ENCODE data around the gene RAB11A.
A peak's percentile ranks its signal among the peaks of the same experiment; 100 is the strongest.
"Not testable (repeated sequence)": the region's sequence is repeated elsewhere in the genome, so short reads cannot be mapped to it uniquely, and the experiment has no call there.

Gene RAB11A

GRCh38 chr15:65845826-65846519 is 23.3 kb upstream of the RAB11A start:
- no peak for DNase-seq (ENCODE audit: low read depth)

- no peak for DNase-seq (ENCODE audit: low read depth)
Observed at GRCh38 chr15:65847989-65848388, 21.3 kb upstream of the RAB11A start.

DNA sequence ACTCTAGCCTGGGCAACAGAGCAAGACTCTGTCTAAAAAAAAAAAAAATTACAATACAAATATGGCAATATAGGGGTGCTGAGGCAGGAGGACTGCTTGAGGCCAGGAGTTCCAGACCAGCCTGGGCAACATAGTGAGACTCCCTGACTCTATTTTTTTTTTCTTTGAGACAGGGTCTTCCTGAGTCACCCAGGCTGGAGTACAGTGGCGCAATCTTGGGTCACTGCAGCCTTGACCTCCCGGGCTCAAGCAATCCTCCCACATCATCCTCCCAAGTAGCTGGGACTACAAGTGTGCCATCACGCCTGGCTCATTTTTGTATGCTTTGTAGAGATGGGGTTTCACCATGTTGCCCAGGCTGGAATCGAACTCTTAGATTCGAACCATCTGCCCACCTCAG is 17.3 kb upstream of the RAB11A start:
- no peak for DNase-seq (ENCODE audit: low read depth)

- DNase-seq (ENCODE audit: low read depth) = peak; percentile 76
Observed at GRCh38 chr15:65856821-65857455, 12.4 kb upstream of the RAB11A start.

DNA sequence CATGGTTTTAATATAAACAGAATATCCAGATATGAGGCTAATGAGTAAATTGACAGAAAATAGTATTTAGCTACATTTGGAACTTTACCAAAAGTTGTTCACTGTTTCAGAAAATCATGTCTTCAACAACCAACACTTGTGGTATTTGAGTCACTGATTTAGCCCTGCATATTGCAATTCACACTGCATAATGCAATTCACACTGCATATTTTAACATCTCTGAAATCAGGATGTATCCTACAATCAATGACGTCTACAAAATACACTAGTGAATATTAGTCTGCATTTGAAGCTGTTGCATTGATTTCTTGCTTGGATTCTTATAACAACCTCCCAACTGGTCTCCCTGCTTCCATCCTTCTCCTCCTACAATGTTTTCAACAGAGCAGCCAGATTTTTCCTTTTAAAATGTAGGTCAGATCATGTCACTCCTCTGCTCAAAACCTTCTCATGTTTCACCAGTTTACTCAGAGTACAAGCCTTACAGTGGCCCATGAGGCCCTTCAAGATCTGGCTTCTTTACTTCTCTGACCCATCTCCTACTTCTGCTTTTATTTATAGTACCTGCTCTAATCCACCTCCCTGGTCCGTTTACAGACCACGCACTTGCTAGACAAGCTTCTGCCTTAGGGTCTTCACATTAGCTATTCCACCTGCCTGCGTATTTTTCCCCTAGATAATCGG is 11.4 kb upstream of the RAB11A start:
- DNase-seq (ENCODE audit: low read depth) = no peak

GRCh38 chr15:65862682-65863081 is 6.6 kb upstream of the RAB11A start:
- peak; percentile 80 for DNase-seq (ENCODE audit: low read depth)

DNA sequence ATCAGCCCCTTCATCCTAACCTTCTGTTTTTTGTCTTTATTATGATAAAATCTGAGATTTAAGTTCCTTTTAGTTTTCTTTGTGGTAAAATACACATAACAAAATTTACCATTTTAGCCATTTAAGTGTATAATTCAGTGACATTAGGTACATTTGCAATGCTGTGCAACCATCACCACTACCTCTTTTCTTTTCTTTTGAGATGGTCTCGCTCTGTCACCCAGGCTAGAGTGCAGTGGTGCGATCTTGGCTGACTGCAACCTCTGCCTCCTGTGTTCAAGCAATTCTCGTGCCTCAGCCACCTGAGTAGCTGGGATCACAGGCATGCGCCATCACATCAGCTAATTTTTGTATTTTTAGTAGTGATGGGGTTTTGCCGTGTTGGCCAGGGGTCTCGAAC is 6.2 kb upstream of the RAB11A start:
- no peak for DNase-seq (ENCODE audit: low read depth)

DNA sequence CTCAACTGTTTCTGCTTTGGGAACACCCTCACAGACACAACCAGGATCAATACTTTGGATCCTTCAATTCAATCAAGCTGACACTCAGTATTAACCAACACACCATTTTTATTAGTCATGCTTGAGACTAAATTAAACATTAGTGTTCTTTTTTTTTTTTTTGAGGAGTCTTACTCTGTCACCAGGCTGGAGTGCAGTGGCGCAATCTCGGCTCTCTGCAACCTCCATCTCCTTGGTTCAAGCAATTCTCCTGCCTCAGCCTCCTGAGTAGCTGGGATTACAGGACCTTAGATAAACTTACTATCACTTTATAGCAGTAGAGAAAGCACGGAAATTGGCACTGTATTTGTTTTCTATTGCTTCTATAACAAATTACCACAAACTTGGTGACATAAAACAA is 2.0 kb upstream of the RAB11A start:
- peak; percentile 17 for DNase-seq (ENCODE audit: low read depth)

GRCh38 chr15:65867933-65868332 is 1.4 kb upstream of the RAB11A start:
- DNase-seq (ENCODE audit: low read depth) = not testable (repeated sequence)

DNA sequence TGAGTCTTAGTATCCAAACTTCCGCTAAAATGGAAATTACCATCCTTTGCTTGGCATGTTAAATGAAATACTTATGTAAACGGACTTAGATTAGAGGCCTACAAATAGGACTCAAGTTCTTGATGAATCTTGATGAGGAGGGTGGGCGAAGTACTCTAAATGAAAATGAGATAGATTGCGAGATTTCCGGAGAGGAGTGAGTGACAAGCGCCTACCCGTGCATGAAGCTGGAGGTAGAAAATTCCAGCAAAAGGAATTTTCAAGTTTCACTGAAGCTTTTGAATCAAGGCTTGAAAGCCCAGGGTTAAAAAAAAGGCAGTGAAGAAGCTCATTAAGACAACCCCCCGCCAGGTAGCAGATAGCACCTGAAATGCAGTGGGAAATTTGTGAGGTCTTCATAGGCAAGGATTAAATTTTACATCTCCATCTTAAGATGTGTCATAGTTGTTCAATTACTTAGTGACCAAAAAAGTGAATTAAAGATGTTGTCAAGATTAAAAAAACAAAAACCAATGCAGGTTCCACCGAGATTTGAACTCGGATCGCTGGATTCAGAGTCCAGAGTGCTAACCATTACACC is 655 bp upstream of the RAB11A start:
- DNase-seq (ENCODE audit: low read depth) = peak; percentile 69

DNA sequence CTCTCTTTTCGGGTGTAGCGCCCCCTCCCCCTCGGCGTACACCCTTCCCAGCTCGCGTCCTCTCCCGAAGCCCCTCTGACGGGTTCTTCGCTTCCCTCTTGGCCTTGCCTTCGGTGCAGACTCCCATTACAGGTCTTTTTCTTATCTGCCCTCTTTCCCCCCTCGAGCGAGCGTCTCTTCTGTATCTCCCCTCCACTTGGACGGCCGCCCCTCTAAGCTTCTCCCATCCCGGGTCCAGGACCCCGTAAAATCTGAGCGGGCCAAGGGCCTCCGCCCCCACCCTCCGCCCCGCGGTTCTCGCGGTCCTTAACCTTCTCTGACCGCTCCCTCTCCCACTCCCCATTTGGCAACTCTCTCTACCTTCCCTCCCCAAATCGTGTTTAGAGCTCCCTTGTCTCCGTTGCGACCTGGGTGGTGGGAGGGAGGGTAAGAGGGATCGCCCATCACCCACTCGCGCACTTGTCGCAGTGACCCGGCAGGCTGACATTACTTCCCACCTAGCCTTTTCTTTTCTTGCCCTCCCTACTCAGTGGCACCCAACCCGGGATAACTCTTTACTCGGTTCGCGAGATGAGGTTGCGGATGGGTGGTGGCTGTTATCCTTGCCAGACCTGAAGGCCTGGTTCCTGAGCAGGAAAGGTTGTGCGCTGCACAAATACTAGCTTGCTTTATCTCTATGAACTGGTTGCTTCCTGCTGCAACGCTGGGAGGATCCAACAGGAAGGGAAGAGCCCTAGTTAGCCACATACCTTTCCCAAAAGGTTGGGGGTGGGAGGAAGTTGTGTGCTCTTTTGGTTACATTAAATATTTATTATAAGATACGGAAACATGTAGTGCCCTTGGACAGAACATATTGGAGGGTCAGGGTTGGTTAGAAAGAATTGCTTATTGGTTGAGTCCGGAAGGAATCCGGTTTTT is 922 bp downstream of the RAB11A start:
- peak; percentile 57 for DNase-seq (ENCODE audit: low read depth)

- DNase-seq (ENCODE audit: low read depth) = peak; percentile 58
Observed at GRCh38 chr15:65870889-65871533, 1.7 kb downstream of the RAB11A start.

- DNase-seq (ENCODE audit: low read depth) = not testable (repeated sequence)
Observed at GRCh38 chr15:65871886-65872285, 2.6 kb downstream of the RAB11A start.

- peak; percentile 60 for DNase-seq (ENCODE audit: low read depth)
Observed at GRCh38 chr15:65872596-65872995, 3.3 kb downstream of the RAB11A start.

DNA sequence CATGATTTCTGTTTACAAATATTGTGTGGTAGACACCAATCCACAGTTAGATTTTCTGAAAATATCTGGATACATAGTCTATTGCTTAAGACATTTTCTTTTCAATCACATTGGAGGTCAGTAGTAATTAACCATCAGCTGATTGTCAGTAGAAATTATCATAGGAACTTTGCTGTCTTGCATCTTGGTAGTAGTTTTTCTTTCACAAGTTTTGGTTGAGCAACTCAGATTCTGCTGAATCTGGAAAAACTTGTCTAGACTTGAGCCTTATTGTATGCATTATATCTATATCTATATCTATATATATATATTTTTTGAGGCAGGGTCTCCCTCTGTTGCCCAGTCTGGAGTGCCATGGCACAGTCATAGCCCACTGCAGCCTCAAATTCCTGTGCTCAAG is 4.0 kb downstream of the RAB11A start:
- DNase-seq (ENCODE audit: low read depth) = no peak

- DNase-seq (ENCODE audit: low read depth) = no peak
Observed at GRCh38 chr15:65875458-65875857, 6.2 kb downstream of the RAB11A start.

GRCh38 chr15:65877749-65878148 is 8.5 kb downstream of the RAB11A start:
- no peak for DNase-seq (ENCODE audit: low read depth)

GRCh38 chr15:65881766-65882434 is 12.6 kb downstream of the RAB11A start:
- DNase-seq (ENCODE audit: low read depth) = no peak

- DNase-seq (ENCODE audit: low read depth) = no peak
Observed at GRCh38 chr15:65883571-65883970, 14.3 kb downstream of the RAB11A start.

- no peak for DNase-seq (ENCODE audit: low read depth)
Observed at GRCh38 chr15:65884511-65884910, 15.2 kb downstream of the RAB11A start.
